WI38 (cell line): ENCODE results near the gene POLE3.

Experiments
- H3K4me3 ChIP-seq: 2 replicates; pipeline ENCODE4 v1.5.1; 2011; ENCODE audit warnings: low read depth, mild to moderate bottlenecking, control low read depth, low read length
- TF ChIP-seq, protein P1 (sequence below): IDR thresholded peaks from 2 replicates; pipeline ENCODE4 v1.5.1; 2012; ENCODE audit warnings: low read depth, mild to moderate bottlenecking, control low read depth, low read length

The POLE3 gene

DNA sequence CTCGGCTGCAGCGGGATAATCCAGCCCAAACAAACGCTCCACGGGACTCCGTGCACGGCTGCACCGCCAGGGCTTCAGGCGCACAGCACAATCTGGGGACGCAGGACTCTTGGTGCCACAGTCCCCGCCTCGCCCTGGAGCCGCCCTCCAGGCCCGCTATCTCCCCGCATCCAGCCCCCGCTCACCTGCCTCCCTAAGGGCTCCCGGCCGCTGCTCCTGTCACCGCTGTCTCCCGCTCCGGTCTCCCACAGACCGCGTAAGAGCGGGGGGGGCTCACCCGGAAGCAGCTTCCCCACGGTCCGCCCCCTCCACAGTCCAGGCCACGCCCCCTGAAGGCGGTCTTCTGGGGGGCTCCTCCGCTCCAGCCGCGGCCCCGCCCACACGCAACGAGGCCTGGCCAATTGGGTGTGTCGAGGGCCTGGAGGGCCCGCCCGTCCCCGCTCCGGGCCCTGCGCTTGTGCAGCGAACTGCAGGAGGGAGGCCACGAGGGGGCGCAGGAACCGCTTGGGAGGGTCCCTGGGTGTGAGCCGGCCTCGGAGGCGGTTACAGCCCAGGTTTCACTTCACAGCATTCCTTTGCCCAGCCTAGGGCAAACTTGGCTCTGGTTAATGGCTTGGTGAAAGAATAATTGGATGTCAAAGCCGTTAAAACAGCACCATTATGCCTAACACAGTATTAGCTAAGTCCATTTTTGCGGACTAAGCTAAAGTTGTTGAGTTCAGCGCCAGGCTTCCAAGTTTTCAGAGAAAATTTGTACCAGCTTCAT lies 9.3 kb downstream of the POLE3 start, which contains the start of gene ALAD:
TSS of gene ALAD (minus strand) at position 258 of the 766 bp plus-strand sequence. CDS start 7,725 bp downstream, outside the sequence.
- peak within 1 kb of the TSS; percentile 78 for H3K4me3 ChIP-seq
- TF ChIP-seq, protein P1, sequence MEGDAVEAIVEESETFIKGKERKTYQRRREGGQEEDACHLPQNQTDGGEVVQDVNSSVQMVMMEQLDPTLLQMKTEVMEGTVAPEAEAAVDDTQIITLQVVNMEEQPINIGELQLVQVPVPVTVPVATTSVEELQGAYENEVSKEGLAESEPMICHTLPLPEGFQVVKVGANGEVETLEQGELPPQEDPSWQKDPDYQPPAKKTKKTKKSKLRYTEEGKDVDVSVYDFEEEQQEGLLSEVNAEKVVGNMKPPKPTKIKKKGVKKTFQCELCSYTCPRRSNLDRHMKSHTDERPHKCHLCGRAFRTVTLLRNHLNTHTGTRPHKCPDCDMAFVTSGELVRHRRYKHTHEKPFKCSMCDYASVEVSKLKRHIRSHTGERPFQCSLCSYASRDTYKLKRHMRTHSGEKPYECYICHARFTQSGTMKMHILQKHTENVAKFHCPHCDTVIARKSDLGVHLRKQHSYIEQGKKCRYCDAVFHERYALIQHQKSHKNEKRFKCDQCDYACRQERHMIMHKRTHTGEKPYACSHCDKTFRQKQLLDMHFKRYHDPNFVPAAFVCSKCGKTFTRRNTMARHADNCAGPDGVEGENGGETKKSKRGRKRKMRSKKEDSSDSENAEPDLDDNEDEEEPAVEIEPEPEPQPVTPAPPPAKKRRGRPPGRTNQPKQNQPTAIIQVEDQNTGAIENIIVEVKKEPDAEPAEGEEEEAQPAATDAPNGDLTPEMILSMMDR, result peak; percentile 84

DNA sequence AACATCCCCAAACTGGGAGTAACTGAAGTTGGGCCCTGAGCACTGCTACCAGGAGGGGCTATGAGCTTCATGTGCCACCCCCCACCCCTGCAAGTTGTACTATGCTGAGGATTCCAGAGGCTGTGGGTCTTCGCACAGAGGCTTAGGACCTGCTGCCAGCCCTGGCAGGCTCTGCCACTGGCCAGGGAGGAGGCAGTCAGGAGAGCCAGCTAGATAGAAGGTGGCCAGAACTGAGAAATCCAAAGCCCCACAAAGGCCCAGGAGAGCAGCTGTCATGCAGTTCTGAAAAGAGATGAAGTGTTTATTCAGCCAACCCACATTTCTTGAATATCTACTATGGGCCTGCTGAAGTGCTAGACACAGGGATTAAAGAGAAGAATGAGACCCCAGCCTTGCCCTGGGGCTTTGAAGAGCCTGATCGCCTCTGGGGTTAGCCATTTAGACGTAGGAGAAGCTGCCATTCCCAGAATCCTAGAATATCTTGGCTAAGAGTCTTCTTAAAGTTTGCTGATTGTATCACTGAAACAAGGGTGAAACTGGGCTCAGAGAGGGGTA lies 10.8 kb downstream of the POLE3 start:
- H3K4me3 ChIP-seq, result peak overlapping the region; percentile 78
- TF ChIP-seq, protein P1, result no peak

GRCh38 chr9:113398796-113399195 lies 11.7 kb downstream of the POLE3 start:
- no peak overlapping the region for H3K4me3 ChIP-seq
- TF ChIP-seq, protein P1, result no peak

GRCh38 chr9:113397203-113397631 lies 13.3 kb downstream of the POLE3 start:
- H3K4me3 ChIP-seq, result no peak overlapping the region
- TF ChIP-seq, protein P1, result no peak

- TF ChIP-seq, protein P1, result no peak
- no peak overlapping the region for H3K4me3 ChIP-seq
Measured at GRCh38 chr9:113395000-113395861, 15.2 kb downstream of the POLE3 start.

GRCh38 chr9:113393281-113393680 lies 17.2 kb downstream of the POLE3 start:
- no peak overlapping the region for H3K4me3 ChIP-seq
- TF ChIP-seq, protein P1, result no peak

- TF ChIP-seq, protein P1, result no peak
- H3K4me3 ChIP-seq, result no peak overlapping the region
Measured at GRCh38 chr9:113391917-113392316, 18.6 kb downstream of the POLE3 start.
